ENCODE results near the gene BABAM2. TPM values are rescaled to one million over a fixed set of nuclear protein-coding genes. Genes with fewer than 3 reads are reported as not detected.
A peak's percentile ranks its signal among the peaks of the same experiment; 100 is the strongest.

BABAM2 gene
- polyA plus RNA-seq, 4 donors: 55.4 to 60.7 (median 57.1) TPM

GRCh38 chr2:27906074-27906473 is 15.5 kb downstream of the BABAM2 start:
- DNase-seq (ENCODE audit: low read depth in 4 of 4, low spot score in 3 of 4): no peak

GRCh38 chr2:27907547-27907946 is 17.0 kb downstream of the BABAM2 start:
- DNase-seq (ENCODE audit: low read depth in 4 of 4, low spot score in 3 of 4): no peak

DNA sequence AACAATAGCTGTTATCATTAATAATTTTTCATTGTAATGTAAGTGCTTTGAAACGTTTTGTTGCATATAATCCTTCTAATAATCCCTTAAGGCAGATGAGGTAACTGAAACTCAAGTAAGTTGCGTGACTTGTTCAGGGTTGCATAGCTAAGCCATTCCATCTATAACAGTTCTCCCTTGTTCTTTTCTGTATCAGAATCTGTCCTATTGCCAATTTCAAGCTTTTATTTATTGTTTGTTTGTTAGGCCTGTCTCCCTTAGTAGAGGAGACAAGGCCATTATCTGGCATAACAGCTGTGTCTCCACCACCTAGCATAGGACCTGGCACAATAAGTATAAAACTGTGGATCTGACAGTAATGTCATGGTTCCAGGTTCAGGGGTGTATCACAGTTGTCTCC is 19.4 kb downstream of the BABAM2 start:
- no peak for DNase-seq (ENCODE audit: low read depth in 4 of 4, low spot score in 3 of 4)

DNA sequence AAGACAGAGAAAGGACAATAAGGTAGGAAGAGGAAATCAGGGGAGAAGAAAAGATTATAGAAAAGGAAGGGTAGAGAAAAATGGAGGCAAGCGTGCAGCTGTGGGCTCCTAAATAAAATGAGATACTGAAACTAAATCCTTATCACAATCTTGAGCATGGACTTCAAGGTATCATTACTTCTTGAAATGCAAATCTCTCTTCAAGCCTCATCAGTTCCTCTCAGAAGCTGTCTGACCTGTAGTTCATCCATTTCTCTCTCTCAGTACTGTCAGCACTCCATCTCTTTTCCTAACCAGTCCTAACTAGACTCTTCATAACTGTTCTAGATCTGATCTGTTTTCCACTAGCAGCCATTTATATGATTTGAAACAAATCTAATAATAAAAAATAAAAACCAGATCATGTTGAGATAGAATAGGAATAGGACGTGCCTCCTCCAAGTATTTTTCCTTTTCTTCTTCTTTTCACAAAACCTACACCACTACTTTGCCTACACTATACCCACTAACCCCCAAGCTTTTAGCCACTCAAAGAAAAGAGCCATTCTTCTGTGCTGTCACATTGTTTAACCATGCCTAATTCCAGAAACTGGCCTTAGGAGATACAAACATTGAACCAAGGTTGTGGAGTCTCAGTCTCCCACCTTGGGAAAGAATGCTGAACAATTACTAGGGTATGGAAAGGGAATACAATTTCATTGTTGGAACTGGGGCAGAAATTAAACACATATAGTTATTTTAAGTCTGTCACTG is 21.1 kb downstream of the BABAM2 start:
- no peak for DNase-seq (ENCODE audit: low read depth in 4 of 4, low spot score in 3 of 4)

GRCh38 chr2:27912512-27912911 is 22.0 kb downstream of the BABAM2 start:
- no peak for DNase-seq (ENCODE audit: low read depth in 4 of 4, low spot score in 3 of 4)

DNA sequence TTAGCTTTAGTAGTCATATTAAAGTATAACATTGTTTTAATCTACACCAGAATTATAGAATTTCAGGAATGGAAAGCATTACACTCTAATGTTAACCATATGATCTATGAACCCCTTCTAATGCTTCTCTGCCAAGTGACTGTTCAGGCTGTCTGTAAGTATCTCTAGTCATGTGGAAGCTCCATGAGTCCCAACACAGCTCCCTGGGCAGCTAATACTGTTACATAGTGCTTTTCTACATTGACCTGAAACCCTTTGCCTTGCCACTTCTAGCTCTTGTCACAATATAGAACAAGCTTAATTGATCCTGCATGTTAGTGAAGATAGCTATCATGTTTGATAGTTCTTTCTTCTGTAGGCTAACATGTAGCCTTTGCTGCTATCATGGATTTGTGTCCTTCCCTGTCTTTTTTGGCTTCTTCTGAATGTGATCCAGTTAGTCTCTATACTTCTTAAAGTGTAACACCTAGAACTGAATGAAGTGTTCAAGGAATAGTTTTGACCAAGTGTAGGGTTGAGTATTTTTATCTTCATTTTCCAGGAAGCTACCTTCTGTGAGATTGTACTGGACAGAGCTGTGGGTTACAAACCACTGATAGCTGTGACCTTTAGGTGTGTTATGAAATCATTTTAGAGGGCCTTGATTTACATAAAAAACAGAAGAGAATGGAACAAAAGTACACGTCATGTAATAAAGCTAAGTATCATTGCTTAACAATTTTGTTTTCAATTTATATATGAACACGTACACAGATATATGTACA is 23.7 kb downstream of the BABAM2 start:
- no peak for DNase-seq (ENCODE audit: low read depth in 4 of 4, low spot score in 3 of 4)

- DNase-seq (ENCODE audit: low read depth in 4 of 4, low spot score in 3 of 4): no peak
Observed at GRCh38 chr2:27914805-27915175, 24.3 kb downstream of the BABAM2 start.

GRCh38 chr2:27915191-27915590 is 24.7 kb downstream of the BABAM2 start:
- DNase-seq (ENCODE audit: low read depth in 4 of 4, low spot score in 3 of 4): no peak

GRCh38 chr2:27915874-27916273 is 25.3 kb downstream of the BABAM2 start:
- no peak for DNase-seq (ENCODE audit: low read depth in 4 of 4, low spot score in 3 of 4)

DNA sequence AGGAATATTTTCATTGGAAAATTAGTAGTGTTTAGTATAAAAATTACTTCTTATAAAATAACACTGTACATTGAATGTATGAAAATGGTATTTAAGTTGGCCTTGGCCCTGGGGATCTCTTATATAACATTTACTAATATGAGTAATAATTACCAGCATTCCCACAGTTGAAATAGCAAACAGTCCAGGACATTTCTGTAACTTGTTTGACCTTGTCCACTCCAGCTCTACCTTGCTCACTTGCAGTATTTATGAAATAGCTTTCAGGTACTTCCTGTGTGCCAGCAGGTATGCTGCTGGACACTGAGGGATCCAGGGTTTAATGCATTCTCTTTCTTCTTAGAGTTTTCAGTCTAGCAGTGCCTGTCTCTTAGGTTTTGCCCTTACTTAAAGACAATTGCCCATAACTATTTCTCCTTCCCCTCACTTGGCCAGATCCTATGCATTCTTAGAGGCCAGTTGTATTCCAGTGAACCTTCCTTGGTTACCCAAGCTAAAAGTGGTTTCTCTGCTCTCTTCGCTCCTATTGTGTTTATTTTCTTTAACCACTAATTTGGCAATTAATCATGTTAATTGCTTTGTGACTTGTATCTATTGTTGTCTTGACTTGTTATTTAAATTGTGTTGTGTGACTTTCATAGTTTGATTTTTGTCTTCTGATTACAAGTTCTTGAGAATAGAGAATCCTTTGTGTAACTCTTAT is 25.9 kb downstream of the BABAM2 start:
- DNase-seq (ENCODE audit: low read depth in 4 of 4, low spot score in 3 of 4): no peak

- DNase-seq (ENCODE audit: low read depth in 4 of 4, low spot score in 3 of 4): no peak
Observed at GRCh38 chr2:27920148-27920885, 29.8 kb downstream of the BABAM2 start.

GRCh38 chr2:27921424-27921823 is 30.9 kb downstream of the BABAM2 start:
- DNase-seq (ENCODE audit: low read depth in 4 of 4, low spot score in 3 of 4): no peak

GRCh38 chr2:27921880-27922547 is 31.5 kb downstream of the BABAM2 start:
- DNase-seq (ENCODE audit: low read depth in 4 of 4, low spot score in 3 of 4): peak in 1 of 4 donors; percentile 29

DNA sequence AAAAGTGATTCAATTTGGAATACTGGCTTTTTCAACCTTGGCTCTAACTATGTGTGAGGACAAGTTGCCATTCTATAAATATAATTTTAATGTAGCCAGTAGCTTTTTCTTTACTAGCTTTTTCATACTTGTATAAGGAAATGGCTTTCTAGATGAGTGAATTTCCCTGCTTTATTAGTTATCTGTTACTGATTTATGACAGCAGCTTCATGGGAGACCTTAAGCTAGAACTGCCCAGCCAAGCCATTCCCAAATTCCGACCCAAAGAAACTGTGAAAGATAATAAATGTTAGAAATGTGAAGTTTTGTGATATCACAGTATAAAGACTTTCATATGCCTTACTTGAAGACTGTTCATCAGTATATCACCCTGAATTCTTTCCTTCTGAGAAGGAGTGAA is 32.3 kb downstream of the BABAM2 start:
- no peak for DNase-seq (ENCODE audit: low read depth in 4 of 4, low spot score in 3 of 4)

GRCh38 chr2:27925766-27926472 is 35.4 kb downstream of the BABAM2 start:
- DNase-seq (ENCODE audit: low read depth in 4 of 4, low spot score in 3 of 4): no peak

GRCh38 chr2:27929916-27930486 is 39.5 kb downstream of the BABAM2 start:
- DNase-seq (ENCODE audit: low read depth in 4 of 4, low spot score in 3 of 4): no peak

GRCh38 chr2:27931361-27931950 is 40.9 kb downstream of the BABAM2 start:
- no peak for DNase-seq (ENCODE audit: low read depth in 4 of 4, low spot score in 3 of 4)

- no peak for DNase-seq (ENCODE audit: low read depth in 4 of 4, low spot score in 3 of 4)
Observed at GRCh38 chr2:27932396-27932795, 41.9 kb downstream of the BABAM2 start.

GRCh38 chr2:27935026-27935425 is 44.5 kb downstream of the BABAM2 start:
- no peak for DNase-seq (ENCODE audit: low read depth in 4 of 4, low spot score in 3 of 4)

Measured in right renal pelvis (tissue), 4 donors.